ENCODE results near the gene RBM34. TPM values are rescaled to one million over a fixed set of nuclear protein-coding genes. Genes with fewer than 3 reads are reported as not detected.

Gene RBM34
- total and polyA plus RNA-seq, 2 donors from 2014 or later = 65.8 to 68.9 TPM

- Histone ChIP-seq H3K9ac (ENCODE audit: low read length in 3 of 3) (no peak overlapping the region), H3K4me1 (ENCODE audit: control insufficient read depth in 2 of 3, insufficient read depth in 2 of 3, low read depth in 1 of 3, low read length in 3 of 3) (no peaks in the 10 kb centered on the region), H3K4me3 (ENCODE audit: low read length in 3 of 3) (no peak overlapping the region), H3K27me3 (ENCODE audit: control insufficient read depth, insufficient read depth, low read length) (no peaks in the 10 kb centered on the region), H3K9me3 (ENCODE audit: control insufficient read depth in 2 of 3, insufficient read depth in 1 of 3, low read length in 3 of 3) (no peaks in the 10 kb centered on the region), H3K36me3 (ENCODE audit: control insufficient read depth in 2 of 3, insufficient read depth in 3 of 3, low read length in 3 of 3) (peaks cover 8 to 24% (median 17%) of the 10 kb centered on the region in 3 donors), H3K27ac (ENCODE audit: low read depth in 2 of 2, low read length in 2 of 2) (no peak overlapping the region)
- no peak for TF ChIP-seq CTCF (IDR thresholded peaks at IDR 0.05; ENCODE audit: borderline replicate concordance, extremely low read depth, insufficient read depth)
- no peak for DNase-seq
- intact Hi-C loops (cut with DNase I) = no loop called here
- FAIRE-seq = no peak
These were observed 10.0 kb downstream of the RBM34 start for GRCh38 chr1:235151033-235151432.

- intact Hi-C loops (cut with DNase I) = no loop called here
- no peak overlapping the region for H3K27ac ChIP-seq (ENCODE audit: low read depth in 2 of 2, low read length in 2 of 2)
- no peak for DNase-seq
- H3K4me3 ChIP-seq (ENCODE audit: low read length in 3 of 3) = no peak overlapping the region
- no peak for FAIRE-seq
- no peak for TF ChIP-seq CTCF (IDR thresholded peaks at IDR 0.05; ENCODE audit: borderline replicate concordance, extremely low read depth, insufficient read depth)
- H3K36me3 ChIP-seq (ENCODE audit: control insufficient read depth in 2 of 3, insufficient read depth in 3 of 3, low read length in 3 of 3) = peaks cover 7 to 30% (median 17%) of the 10 kb centered on the region in 3 donors
- H3K4me1 ChIP-seq (ENCODE audit: control insufficient read depth in 2 of 3, insufficient read depth in 2 of 3, low read depth in 1 of 3, low read length in 3 of 3) = no peaks in the 10 kb centered on the region
- no peaks in the 10 kb centered on the region for H3K9me3 ChIP-seq (ENCODE audit: control insufficient read depth in 2 of 3, insufficient read depth in 1 of 3, low read length in 3 of 3)
- H3K9ac ChIP-seq (ENCODE audit: low read length in 3 of 3) = no peak overlapping the region
- H3K27me3 ChIP-seq (ENCODE audit: control insufficient read depth, insufficient read depth, low read length) = no peaks in the 10 kb centered on the region
These were observed 11.2 kb downstream of the RBM34 start for GRCh38 chr1:235149824-235150223.

- intact Hi-C loops (cut with DNase I) = no loop called here
- TF ChIP-seq CTCF (IDR thresholded peaks at IDR 0.05; ENCODE audit: borderline replicate concordance, extremely low read depth, insufficient read depth) = no peak
- no peak overlapping the region for H3K27ac ChIP-seq (ENCODE audit: low read depth in 2 of 2, low read length in 2 of 2)
- H3K9me3 ChIP-seq (ENCODE audit: control insufficient read depth in 2 of 3, insufficient read depth in 1 of 3, low read length in 3 of 3) = no peaks in the 10 kb centered on the region
- no peak overlapping the region for H3K9ac ChIP-seq (ENCODE audit: low read length in 3 of 3)
- H3K36me3 ChIP-seq (ENCODE audit: control insufficient read depth in 2 of 3, insufficient read depth in 3 of 3, low read length in 3 of 3) = peaks cover 5 to 39% (median 19%) of the 10 kb centered on the region in 3 donors
- no peaks in the 10 kb centered on the region for H3K27me3 ChIP-seq (ENCODE audit: control insufficient read depth, insufficient read depth, low read length)
- DNase-seq (no peak), FAIRE-seq (no peak)
- H3K4me3 ChIP-seq (ENCODE audit: low read length in 3 of 3) = no peak overlapping the region
- no peaks in the 10 kb centered on the region for H3K4me1 ChIP-seq (ENCODE audit: control insufficient read depth in 2 of 3, insufficient read depth in 2 of 3, low read depth in 1 of 3, low read length in 3 of 3)
These were observed 13.8 kb downstream of the RBM34 start for GRCh38 chr1:235147269-235147668.

- DNase-seq (no peak), FAIRE-seq (no peak)
- H3K9me3 ChIP-seq (ENCODE audit: control insufficient read depth in 2 of 3, insufficient read depth in 1 of 3, low read length in 3 of 3) = no peaks in the 10 kb centered on the region
- H3K27me3 ChIP-seq (ENCODE audit: control insufficient read depth, insufficient read depth, low read length) = no peaks in the 10 kb centered on the region
- H3K27ac ChIP-seq (ENCODE audit: low read depth in 2 of 2, low read length in 2 of 2) = no peak overlapping the region
- TF ChIP-seq CTCF (IDR thresholded peaks at IDR 0.05; ENCODE audit: borderline replicate concordance, extremely low read depth, insufficient read depth) = no peak
- H3K4me3 ChIP-seq (ENCODE audit: low read length in 3 of 3) = no peak overlapping the region
- H3K4me1 ChIP-seq (ENCODE audit: control insufficient read depth in 2 of 3, insufficient read depth in 2 of 3, low read depth in 1 of 3, low read length in 3 of 3) = no peaks in the 10 kb centered on the region
- H3K9ac ChIP-seq (ENCODE audit: low read length in 3 of 3) = no peak overlapping the region
- intact Hi-C loops (cut with DNase I) = no loop called here
- peaks cover 5 to 28% (median 11%) of the 10 kb centered on the region in 3 donors for H3K36me3 ChIP-seq (ENCODE audit: control insufficient read depth in 2 of 3, insufficient read depth in 3 of 3, low read length in 3 of 3)
These were observed 15.4 kb downstream of the RBM34 start for GRCh38 chr1:235145639-235146038.
